Measurements from ENCODE around the gene FKBP10. TPM values are rescaled to one million over a fixed set of nuclear protein-coding genes. Genes with fewer than 3 reads are reported as not detected.
"Not testable (repeated sequence)": the region's sequence is repeated elsewhere in the genome, so short reads cannot be mapped to it uniquely, and the experiment has no call there.

The FKBP10 gene
- total and polyA plus RNA-seq, 7 experiments from 2014 or later: 0.34 to 0.76 TPM; not detected in 5

DNA sequence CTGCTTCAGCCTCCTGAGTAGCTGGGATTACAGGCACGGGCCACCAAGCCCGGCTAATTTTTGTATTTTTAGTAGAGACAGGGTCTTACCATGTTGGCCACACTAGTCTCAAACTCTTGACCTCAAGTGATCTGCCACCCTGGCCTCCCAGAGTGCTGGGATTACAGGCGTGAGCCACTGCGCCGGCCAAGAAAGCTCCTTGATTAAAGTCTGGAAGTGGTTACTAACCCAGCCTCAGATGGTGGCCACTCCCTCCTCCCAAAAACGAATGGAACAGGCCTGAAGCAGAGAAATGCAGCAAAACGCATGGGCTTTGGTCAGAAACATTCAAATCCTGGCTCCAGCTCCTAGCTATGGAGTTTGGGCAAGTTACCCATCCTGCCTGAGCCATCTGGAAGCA, 11.3 kb downstream of the FKBP10 start:
- ATAC-seq (no peak), DNase-seq (no peak)
- H3K9me3 ChIP-seq (ENCODE audit: control insufficient read depth in 2 of 3, low read length in 3 of 3): no peaks in the 10 kb centered on the region
- intact Hi-C loops (cut with micrococcal nuclease): no loop called here
- Mint-ChIP-seq H3K9me3 (no peaks in the 10 kb centered on the region), H3K27ac (no peak overlapping the region), H3K4me1 (no peaks in the 10 kb centered on the region), H3K27me3 (no peaks in the 10 kb centered on the region), H3K36me3 (peaks cover 0 to 10% (median 0%) of the 10 kb centered on the region in 5 donors), H3K4me3 (no peak overlapping the region)
- H3K4me3 ChIP-seq (ENCODE audit: low read length): no peak overlapping the region
- H3K27me3 ChIP-seq (ENCODE audit: control insufficient read depth in 2 of 2, insufficient read depth in 2 of 2, low read length in 2 of 2): no peaks in the 10 kb centered on the region
- no peak overlapping the region for H3K27ac ChIP-seq (ENCODE audit: low read depth, low read length)
- ChIA-PET POLR2A (no interaction called here), CTCF (interaction anchor here (1.0 kb wide), 2 partner anchors 9 to 13 kb away, joined by 3 read pairs; partner anchors contain the start of gene P3H4)
- peaks cover 0 to 31% (median 2%) of the 10 kb centered on the region in 3 experiments for H3K36me3 ChIP-seq (ENCODE audit: control insufficient read depth in 2 of 3, insufficient read depth in 3 of 3, low read length in 3 of 3)
- H3K4me1 ChIP-seq (ENCODE audit: control insufficient read depth in 2 of 2, insufficient read depth in 2 of 2, low read length in 2 of 2): no peaks in the 10 kb centered on the region

DNA sequence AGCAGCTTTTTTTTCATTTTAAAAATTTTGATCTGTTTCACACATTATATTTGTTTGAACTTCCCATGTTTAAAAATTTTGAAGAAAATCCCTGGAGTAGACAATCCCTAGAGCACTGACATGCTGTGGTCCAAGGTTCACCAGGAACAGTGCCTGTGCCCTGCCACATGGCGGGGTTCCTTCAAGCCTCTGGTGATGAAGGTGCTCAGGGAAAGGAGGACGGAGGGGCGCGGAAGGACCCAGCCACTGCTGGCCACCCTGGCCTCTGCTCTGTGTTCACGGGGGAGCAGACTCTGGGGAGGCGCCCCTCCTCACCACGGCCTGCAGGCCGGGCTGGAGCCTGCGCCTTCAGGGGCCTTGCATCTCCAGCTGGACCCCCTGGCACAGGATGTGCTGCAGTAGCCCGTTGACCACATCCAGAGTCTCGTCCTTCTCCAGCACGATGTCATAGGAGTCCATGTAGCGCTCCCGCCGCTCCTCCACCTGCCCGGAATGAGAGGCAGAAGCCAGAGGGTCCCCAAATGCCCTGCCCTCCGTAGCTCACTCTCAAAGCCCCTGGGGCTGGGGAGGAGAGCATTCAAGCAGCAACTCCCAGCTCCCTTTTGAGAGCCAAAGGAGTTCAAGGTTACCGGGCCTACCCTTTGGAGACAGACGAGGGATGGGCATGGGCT, 12.5 kb downstream of the FKBP10 start:
- Histone ChIP-seq H3K4me3 (ENCODE audit: low read length) (no peak overlapping the region), H3K9me3 (ENCODE audit: control insufficient read depth in 2 of 3, low read length in 3 of 3) (no peaks in the 10 kb centered on the region), H3K27ac (ENCODE audit: low read depth, low read length) (no peak overlapping the region), H3K27me3 (ENCODE audit: control insufficient read depth in 2 of 2, insufficient read depth in 2 of 2, low read length in 2 of 2) (no peaks in the 10 kb centered on the region), H3K4me1 (ENCODE audit: control insufficient read depth in 2 of 2, insufficient read depth in 2 of 2, low read length in 2 of 2) (no peaks in the 10 kb centered on the region), H3K36me3 (ENCODE audit: control insufficient read depth in 2 of 3, insufficient read depth in 3 of 3, low read length in 3 of 3) (peaks cover 0 to 42% (median 6%) of the 10 kb centered on the region in 3 experiments)
- intact Hi-C loops (cut with micrococcal nuclease): no loop called here
- H3K27me3 Mint-ChIP-seq: no peaks in the 10 kb centered on the region
- ATAC-seq (no peak), DNase-seq (no peak)
- CTCF ChIA-PET: no interaction called here
- H3K9me3 Mint-ChIP-seq: no peaks in the 10 kb centered on the region
- H3K27ac Mint-ChIP-seq: no peak overlapping the region
- H3K4me1 Mint-ChIP-seq: no peaks in the 10 kb centered on the region
- POLR2A ChIA-PET: no interaction called here
- no peak overlapping the region for H3K4me3 Mint-ChIP-seq
- H3K36me3 Mint-ChIP-seq: peaks cover 0 to 21% (median 4%) of the 10 kb centered on the region in 5 donors

DNA sequence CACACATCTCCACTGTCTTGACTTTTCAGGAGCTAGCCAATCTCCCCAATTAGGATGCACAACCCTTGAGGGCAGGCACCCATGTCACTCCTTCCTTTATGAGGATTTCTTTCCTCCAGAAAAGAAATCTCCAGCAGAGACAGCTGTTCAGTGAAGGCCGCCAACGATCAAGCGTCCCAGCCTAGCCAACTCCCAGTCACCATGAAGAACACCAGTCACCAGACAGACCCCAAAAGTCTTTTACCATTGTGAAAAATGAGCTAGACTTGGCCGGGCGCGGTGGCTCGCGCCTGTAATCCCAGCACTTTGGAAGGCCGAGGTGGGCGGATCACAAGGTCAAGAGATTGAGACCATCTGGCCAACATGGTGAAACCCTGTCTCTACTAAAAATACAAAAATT, 17.2 kb downstream of the FKBP10 start:
- POLR2A ChIA-PET; H3K9me3 Mint-ChIP-seq; H3K4me3 ChIP-seq (ENCODE audit: low read length); ATAC-seq; H3K27me3 ChIP-seq (ENCODE audit: control insufficient read depth in 2 of 2, insufficient read depth in 2 of 2, low read length in 2 of 2); intact Hi-C loops (cut with micrococcal nuclease); H3K4me3 Mint-ChIP-seq; H3K9me3 ChIP-seq (ENCODE audit: control insufficient read depth in 2 of 3, low read length in 3 of 3); DNase-seq; H3K27ac ChIP-seq (ENCODE audit: low read depth, low read length); H3K4me1 Mint-ChIP-seq; H3K27ac Mint-ChIP-seq; H3K4me1 ChIP-seq (ENCODE audit: control insufficient read depth in 2 of 2, insufficient read depth in 2 of 2, low read length in 2 of 2); H3K27me3 Mint-ChIP-seq: not testable (repeated sequence)
- peaks cover 0 to 47% (median 6%) of the 10 kb centered on the region in 3 experiments for H3K36me3 ChIP-seq (ENCODE audit: control insufficient read depth in 2 of 3, insufficient read depth in 3 of 3, low read length in 3 of 3)
- CTCF ChIA-PET: interaction anchor here (0.7 kb wide), 1 partner anchor 9 kb away, joined by 4 read pairs; no protein-coding TSS in a partner anchor
- peaks cover 4 to 36% (median 7%) of the 10 kb centered on the region in 5 donors for H3K36me3 Mint-ChIP-seq

DNA sequence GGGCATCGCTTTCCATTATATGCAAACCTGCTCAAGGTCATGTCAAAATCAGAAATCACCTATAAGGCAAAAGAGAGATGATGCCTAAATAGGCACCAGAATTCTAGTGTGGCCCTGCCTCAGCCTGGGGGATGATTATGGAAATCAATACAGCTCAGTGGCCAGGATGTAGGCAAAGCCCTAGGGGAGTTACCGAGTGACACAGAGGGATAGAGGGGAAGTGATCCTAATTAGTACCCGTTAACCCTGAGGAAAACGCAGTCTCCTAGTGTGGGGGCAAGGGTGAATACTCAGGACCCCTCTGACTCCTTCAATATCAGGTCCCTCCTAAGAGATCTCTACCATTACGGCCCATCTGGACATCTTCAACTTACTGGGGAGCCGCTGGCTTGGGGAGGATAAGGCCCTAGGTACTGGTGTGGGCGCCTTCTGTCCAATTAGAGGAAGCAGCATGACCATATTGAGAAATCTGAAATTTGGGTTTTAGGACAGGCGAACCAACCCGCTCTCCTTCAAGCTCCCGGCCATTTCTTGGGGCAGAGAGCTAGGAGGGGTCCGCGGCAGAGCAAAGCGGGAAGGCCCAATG, 22.5 kb downstream of the FKBP10 start:
- Mint-ChIP-seq H3K4me1 (peaks cover 10 to 21% (median 16%) of the 10 kb centered on the region in 7 donors), H3K27ac (peak overlapping the region; percentile 75 to 92 (median 84)), H3K27me3 (peaks cover 0 to 4% (median 0%) of the 10 kb centered on the region in 5 donors), H3K36me3 (peaks cover 0 to 15% (median 0%) of the 10 kb centered on the region in 5 donors), H3K9me3 (no peaks in the 10 kb centered on the region), H3K4me3 (peak overlapping the region; percentile 77 to 92 (median 89))
- ChIA-PET CTCF (interaction anchor here (1.0 kb wide), 1 partner anchor 29 kb away, joined by 4 read pairs; no protein-coding TSS in a partner anchor), POLR2A (interaction anchor here (1.1 to 3.7 kb wide), 2 partner anchors 29 to 146 kb away, joined by 3 to 17 read pairs; partner anchors contain the start of gene KLHL11)
- DNase-seq (no peak), ATAC-seq (peak; percentile 33)
- H3K36me3 ChIP-seq (ENCODE audit: control insufficient read depth in 2 of 3, insufficient read depth in 3 of 3, low read length in 3 of 3): peaks cover 0 to 14% (median 0%) of the 10 kb centered on the region in 3 experiments
- H3K4me3 ChIP-seq (ENCODE audit: low read length): peak overlapping the region; percentile 62
- intact Hi-C loops (cut with micrococcal nuclease): no loop called here
- peak overlapping the region; percentile 81 for H3K27ac ChIP-seq (ENCODE audit: low read depth, low read length)
- no peaks in the 10 kb centered on the region for H3K9me3 ChIP-seq (ENCODE audit: control insufficient read depth in 2 of 3, low read length in 3 of 3)
- H3K4me1 ChIP-seq (ENCODE audit: control insufficient read depth in 2 of 2, insufficient read depth in 2 of 2, low read length in 2 of 2): peaks cover 9 to 14% of the 10 kb centered on the region in 2 donors
- no peaks in the 10 kb centered on the region for H3K27me3 ChIP-seq (ENCODE audit: control insufficient read depth in 2 of 2, insufficient read depth in 2 of 2, low read length in 2 of 2)

DNA sequence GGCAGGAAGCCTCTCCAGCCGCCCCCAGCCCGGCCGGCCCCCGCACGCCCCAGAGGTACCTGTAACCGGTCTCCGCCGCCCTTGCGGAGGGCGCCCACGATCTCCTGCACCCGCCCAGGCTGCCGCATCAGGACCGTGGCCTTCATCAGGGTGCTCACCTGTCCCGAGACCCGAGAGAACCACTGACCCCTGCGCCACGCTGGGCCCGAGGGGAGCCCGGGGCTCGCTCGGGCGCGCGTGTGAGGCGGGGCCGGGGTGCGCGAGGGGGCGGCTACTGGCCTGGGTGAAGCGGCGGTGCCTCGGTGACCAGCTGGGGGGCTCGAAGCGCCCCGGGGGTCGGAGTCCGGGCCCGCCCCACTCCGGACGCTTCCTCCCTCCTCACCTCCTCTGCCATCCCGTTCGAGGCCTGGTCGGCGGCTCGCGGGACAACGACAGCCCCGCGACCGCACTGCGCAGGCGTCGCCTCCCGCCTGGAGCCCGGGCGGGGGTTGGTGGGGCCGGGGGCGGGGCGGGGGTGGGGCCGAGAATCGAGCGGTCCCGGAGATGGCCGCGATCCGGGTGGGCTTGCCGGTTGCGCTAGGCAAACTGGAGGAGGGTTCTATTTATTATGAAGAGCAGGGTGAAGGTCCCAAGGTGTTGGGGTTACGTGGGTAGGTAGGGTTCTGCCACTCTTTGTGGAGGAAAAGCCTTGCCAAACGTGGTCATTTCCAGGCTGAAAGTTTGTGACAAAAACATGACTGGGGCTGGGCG, 23.2 kb downstream of the FKBP10 start, which contains the start of gene NT5C3B:
Gene NT5C3B, minus strand, starts transcription at position 433 of the 750 bp plus-strand sequence. Its CDS starts 39 bp downstream, at position 394.
- peak within 1 kb of the TSS; percentile 81 for H3K27ac ChIP-seq (ENCODE audit: low read depth, low read length)
- POLR2A ChIA-PET: interaction anchor here (1.0 to 3.7 kb wide), 2 partner anchors 18 to 28 kb away, joined by 4 to 17 read pairs; partner anchors contain the start of gene KLHL11

More for the DNA sequence above, 23.2 kb downstream of the FKBP10 start, which contains the start of gene NT5C3B:
- Histone ChIP-seq H3K27me3 (ENCODE audit: control insufficient read depth in 2 of 2, insufficient read depth in 2 of 2, low read length in 2 of 2) (no peaks in the 10 kb centered on the region), H3K4me1 (ENCODE audit: control insufficient read depth in 2 of 2, insufficient read depth in 2 of 2, low read length in 2 of 2) (peaks cover 9 to 14% of the 10 kb centered on the region in 2 donors), H3K4me3 (ENCODE audit: low read length) (peak within 1 kb of the TSS; percentile 62), H3K36me3 (ENCODE audit: control insufficient read depth in 2 of 3, insufficient read depth in 3 of 3, low read length in 3 of 3) (peaks cover 0 to 7% (median 0%) of the 10 kb centered on the region in 3 experiments), H3K9me3 (ENCODE audit: control insufficient read depth in 2 of 3, low read length in 3 of 3) (no peaks in the 10 kb centered on the region)
- DNase-seq (peak; percentile 20 to 66 (median 49)), ATAC-seq (peak; percentile 93)
- intact Hi-C loops (cut with micrococcal nuclease): loop anchor here (1.0 kb wide), 2 partner anchors 25 to 29 kb away; partner anchors contain the start of genes KLHL11 (in 2 of the 2) and P3H4 (in 1 of the 2)
- H3K27me3 Mint-ChIP-seq: peaks cover 0 to 4% (median 0%) of the 10 kb centered on the region in 5 donors
- H3K4me3 Mint-ChIP-seq: peak within 1 kb of the TSS; percentile 77 to 92 (median 89)
- peak within 1 kb of the TSS; percentile 75 to 92 (median 86) for H3K27ac Mint-ChIP-seq
- H3K36me3 Mint-ChIP-seq: peaks cover 0 to 13% (median 0%) of the 10 kb centered on the region in 5 donors
- CTCF ChIA-PET: no interaction called here
- no peaks in the 10 kb centered on the region for H3K9me3 Mint-ChIP-seq
- peaks cover 10 to 21% (median 16%) of the 10 kb centered on the region in 7 donors for H3K4me1 Mint-ChIP-seq

Data from naive thymus-derived CD4-positive, alpha-beta T cell (primary cell).